HCT116 (cell line): ENCODE measurements around the gene GRIK1. TPM values are rescaled to one million over a fixed set of nuclear protein-coding genes. Genes with fewer than 3 reads are reported as not detected.

Experiments
- ATAC-seq: fragments of 200-7000 bp; cut with Tn5 transposase; 2 replicates; pipeline ENCODE4 v1.9.1; 2020; ENCODE audit warnings: mild to moderate bottlenecking, moderate library complexity
- BruUV-seq: library from RNA; stranded (reverse); fragments of 400-500 nt; replicated peaks from 2 replicates; lab custom pipeline; 2021; lab: Mats Ljungman, UMichigan
- CTCF ChIA-PET: fragments of 300-600 bp; sonication (Branson Sonifier 250); formaldehyde crosslinking; loops from one replicate; lab custom pipeline; 2021; ENCODE audit warnings: antibody characterized with exemption; lab: Charles Lee
- POLR2A ChIA-PET: fragments of 300-600, 350-600 bp; sonication (Branson Sonifier 250); formaldehyde crosslinking; loops from one replicate; lab custom pipeline; 2021; ENCODE audit warnings: antibody characterized with exemption; lab: Charles Lee
- RAD21 ChIA-PET, 2 experiments: fragments of 300-600 bp; sonication (Branson Sonifier 250); formaldehyde crosslinking; loops; one replicate each; lab custom pipeline; 2023; ENCODE audit warnings: low total read pairs in 2 of 2; ENCODE audit not compliant: uncharacterized antibody in 2 of 2, unreplicated experiment in 2 of 2, low non-redundant PET in 1 of 2; lab: Charles Lee
- DNase-seq: peaks from one replicate; pipeline ENCODE4 v3.0.0-alpha.2; 2010; ENCODE audit warnings: low read depth, low spot score
- H2AFZ ChIP-seq: fragments of 200-600 bp; shearing (Covaris generic), sonication (generic); 2 replicates; pipeline ENCODE4 v1.6.1; 2017; ENCODE audit warnings: low read depth, mixed run types, mixed read lengths, antibody characterized with exemption, low read length; ENCODE audit not compliant: poor library complexity, severe bottlenecking
- H3K27ac ChIP-seq: 2 replicates; pipeline ENCODE4 v1.5.1; 2012; ENCODE audit warnings: low read depth, low read length
- H3K27me3 ChIP-seq: fragments of 200-600 bp; sonication (generic); 2 replicates; pipeline ENCODE4 v1.6.1; 2016; ENCODE audit warnings: mixed run types, low read length, mixed read lengths; ENCODE audit not compliant: insufficient read depth
- H3K36me3 ChIP-seq, 2 experiments: fragments of 200-500 bp in 1 of 2; fragments of 200-600 bp in 1 of 2; sonication (Bioruptor generic) in 1 of 2; sonication (generic) in 1 of 2; 2 replicates each; pipeline versions ENCODE4 v1.5.1 to v1.6.1; 2014 to 2016; ENCODE audit warnings: low read length in 2 of 2, inconsistent platforms in 1 of 2, mixed read lengths in 1 of 2, mixed run types in 1 of 2; ENCODE audit not compliant: insufficient read depth in 2 of 2, control insufficient read depth in 1 of 2
- H3K4me1 ChIP-seq, 2 experiments: fragments of 200-600 bp in 1 of 2; sonication (generic) in 1 of 2; 2 replicates each; pipeline versions ENCODE4 v1.5.1 to v1.6.1; 2012 to 2017; ENCODE audit warnings: low read length in 2 of 2, inconsistent platforms in 1 of 2, mild to moderate bottlenecking in 1 of 2, mixed read lengths in 1 of 2, mixed run types in 1 of 2, moderate library complexity in 1 of 2; ENCODE audit not compliant: insufficient read depth in 2 of 2, control insufficient read depth in 1 of 2
- H3K4me2 ChIP-seq: fragments of 200-600 bp; sonication (generic); 2 replicates; pipeline ENCODE4 v1.6.1; 2017; ENCODE audit warnings: mixed run types, low read length, mixed read lengths
- H3K4me3 ChIP-seq, 2 experiments: fragments of 200-600 bp in 1 of 2; sonication (generic) in 1 of 2; replicated peaks in 1 of 2; 2 replicates each; pipeline ENCODE4 v1.5.1; 2011 to 2016; ENCODE audit warnings: low read length in 2 of 2, control low read depth in 1 of 2, low read depth in 1 of 2, mild to moderate bottlenecking in 1 of 2, mixed read lengths in 1 of 2, mixed run types in 1 of 2
- H3K79me2 ChIP-seq: fragments of 200-600 bp; sonication (generic); 2 replicates; pipeline ENCODE4 v1.6.1; 2017; ENCODE audit warnings: mild to moderate bottlenecking, mixed run types, low read length, moderate library complexity, mixed read lengths; ENCODE audit not compliant: insufficient read depth
- H3K9ac ChIP-seq: fragments of 200-600 bp; sonication (generic); 2 replicates; pipeline ENCODE4 v1.6.1; 2016; ENCODE audit warnings: low read length, mixed read lengths
- H3K9me2 ChIP-seq: fragments of 200-600 bp; sonication (generic), shearing (Covaris generic); 2 replicates; pipeline ENCODE4 v1.6.1; 2017; ENCODE audit warnings: mixed run types, mild to moderate bottlenecking, moderate library complexity; ENCODE audit not compliant: insufficient read depth
- H3K9me3 ChIP-seq, 2 experiments: fragments of 200-500 bp in 1 of 2; fragments of 200-600 bp in 1 of 2; sonication (Bioruptor generic) in 1 of 2; sonication (generic) in 1 of 2; 2 replicates each; pipeline ENCODE4 v1.6.1; 2014 to 2017; ENCODE audit warnings: low read length in 2 of 2, mixed read lengths in 2 of 2, inconsistent platforms in 1 of 2, low read depth in 1 of 2, mild to moderate bottlenecking in 1 of 2, mixed run types in 1 of 2, moderate library complexity in 1 of 2; ENCODE audit not compliant: control insufficient read depth in 1 of 2, insufficient read depth in 1 of 2
- H4K20me1 ChIP-seq: fragments of 200-600 bp; sonication (generic), shearing (Covaris generic); 2 replicates; pipeline ENCODE4 v1.6.1; 2017; ENCODE audit warnings: mixed run types, mild to moderate bottlenecking, moderate library complexity; ENCODE audit not compliant: insufficient read depth
- CBX3 ChIP-seq: IDR thresholded peaks from 2 replicates; pipeline ENCODE4 v1.6.1; 2012; ENCODE audit warnings: low read depth
- CEBPB ChIP-seq: IDR thresholded peaks from 2 replicates; pipeline ENCODE4 v1.6.1; 2012; ENCODE audit warnings: low read depth
- EGR1 ChIP-seq: IDR thresholded peaks from 2 replicates; pipeline ENCODE4 v1.6.1; 2012; ENCODE audit warnings: low read depth
- EZH2 ChIP-seq: fragments of 200-600 bp; sonication (generic); IDR thresholded peaks from 2 replicates; pipeline ENCODE4 v1.6.1; 2017; ENCODE audit warnings: antibody characterized with exemption, mixed run types
- FOSL1 ChIP-seq: IDR thresholded peaks from 2 replicates; pipeline ENCODE4 v1.6.1; 2012; ENCODE audit warnings: low read depth
- POLR2A ChIP-seq: IDR thresholded peaks from 2 replicates; pipeline ENCODE4 v1.7.0; 2011; ENCODE audit warnings: borderline replicate concordance; ENCODE audit not compliant: insufficient read depth, insufficient read length; ENCODE audit errors: extremely low read depth
- POLR2AphosphoS5 ChIP-seq: IDR thresholded peaks from 2 replicates; pipeline ENCODE4 v1.6.1; 2011; ENCODE audit warnings: mild to moderate bottlenecking, low read depth, low read length, moderate library complexity
- RAD21 ChIP-seq: IDR thresholded peaks from 2 replicates; pipeline ENCODE4 v1.6.1; 2012; ENCODE audit warnings: low read depth, mild to moderate bottlenecking
- SIN3A ChIP-seq: IDR thresholded peaks from 2 replicates; pipeline ENCODE4 v1.6.1; 2012; ENCODE audit warnings: low read depth
- SP1 ChIP-seq: IDR thresholded peaks from 2 replicates; pipeline ENCODE4 v1.6.1; 2012; ENCODE audit warnings: low read depth
- SRF ChIP-seq: IDR thresholded peaks from 2 replicates; pipeline ENCODE4 v1.6.1; 2012; ENCODE audit warnings: low read depth
- TCF7L2 ChIP-seq: IDR thresholded peaks from 2 replicates; pipeline ENCODE4 v1.7.0; 2011; ENCODE audit warnings: borderline replicate concordance, inconsistent platforms; ENCODE audit not compliant: insufficient read depth, insufficient read length; ENCODE audit errors: extremely low read depth
- YY1 ChIP-seq: IDR thresholded peaks from 2 replicates; pipeline ENCODE4 v1.6.1; 2011; ENCODE audit warnings: low read length, low read depth, moderate library complexity, mild to moderate bottlenecking; ENCODE audit not compliant: insufficient replicate concordance; ENCODE audit errors: extremely low read depth
- ZFX ChIP-seq: fragments of 450-650 bp; IDR thresholded peaks from 2 replicates; pipeline ENCODE4 v1.6.1; 2017
- ZNF274 ChIP-seq: fragments of 200-500 bp; sonication (Bioruptor generic); IDR thresholded peaks from 2 replicates; pipeline ENCODE4 v1.6.1; 2014; ENCODE audit warnings: mild to moderate bottlenecking, low read depth, low read length, inconsistent platforms
- intact Hi-C: fragments of 100-400 bp; cut with micrococcal nuclease; formaldehyde crosslinking; loops from 2 replicates; pipeline ENCODE4 v1.10.0; 2022
- total RNA-seq: library from RNA; stranded (reverse); gene quantifications from one replicate; pipeline ENCODE4 v1.2.1, GENCODE V29; 2021; ENCODE audit not compliant: unreplicated experiment
- TF ChIP-seq, protein P1 (sequence below), 3 experiments: fragments of 200-600 bp in 1 of 3; sonication (generic) in 1 of 3; IDR thresholded peaks in 2 of 3; conservative IDR thresholded peaks in 1 of 3; 2 replicates each; pipeline ENCODE4 v1.5.1; 2012 to 2017; ENCODE audit warnings: low read depth in 2 of 3, low read length in 2 of 3, antibody characterized with exemption in 1 of 3, borderline replicate concordance in 1 of 3, control low read depth in 1 of 3, mild to moderate bottlenecking in 1 of 3, mixed read lengths in 1 of 3, mixed run types in 1 of 3, moderate library complexity in 1 of 3; ENCODE audit not compliant: insufficient read depth in 1 of 3
- TF ChIP-seq, protein P2 (sequence below): IDR thresholded peaks from 2 replicates; pipeline ENCODE4 v1.6.1; 2012; ENCODE audit warnings: low read depth
- TF ChIP-seq, protein P3 (sequence below): IDR thresholded peaks from 2 replicates; pipeline ENCODE4 v1.6.1; 2012

The GRIK1 gene
- total RNA-seq, 1 experiment from 2014 or later, result not detected

DNA sequence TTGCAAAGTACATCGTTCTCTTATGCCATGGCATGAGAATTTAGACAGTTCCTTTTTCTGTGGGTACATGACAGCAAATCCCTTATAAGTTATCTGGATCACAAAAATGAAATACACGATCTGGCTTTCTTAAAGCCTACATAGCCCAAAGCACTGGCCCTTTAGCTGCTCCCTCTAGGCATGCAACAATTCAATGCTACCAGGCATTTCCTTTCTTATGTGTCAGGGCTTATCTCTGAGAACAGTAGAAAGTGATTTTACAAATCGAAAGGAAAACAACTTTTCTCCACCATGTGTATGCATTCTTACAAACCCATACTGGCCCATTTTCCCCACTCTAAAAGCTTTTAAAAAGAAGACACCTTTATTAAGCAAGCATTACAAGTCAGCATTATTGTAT is 139.7 kb downstream of the GRIK1 start:
- Histone ChIP-seq H2AFZ (no peak overlapping the region), H3K4me3 (no peak overlapping the region), H3K9me2 (no peaks in the 10 kb centered on the region), H3K79me2 (no peaks in the 10 kb centered on the region), H4K20me1 (no peaks in the 10 kb centered on the region), H3K9ac (no peak overlapping the region)
- intact Hi-C loops, result no loop called here
- TF ChIP-seq RAD21 (no peak), CEBPB (no peak)
- TF ChIP-seq, all 23 proteins: peak for 0
- H3K27ac ChIP-seq, result no peak overlapping the region
- DNase-seq (no peak), ATAC-seq (no peak)
- H3K9me3 ChIP-seq, result peaks cover 3 to 19% of the 10 kb centered on the region in 2 experiments; a peak in 2 of 4 replicates
- no peak overlapping the region for H3K4me2 ChIP-seq
- ChIA-PET POLR2A (no interaction called here), CTCF (no interaction called here), RAD21 (no interaction called here)
- no peaks in the 10 kb centered on the region for H3K4me1 ChIP-seq
- no peaks in the 10 kb centered on the region for H3K36me3 ChIP-seq
- no TSS peak for BruUV-seq
- no peaks in the 10 kb centered on the region for H3K27me3 ChIP-seq

DNA sequence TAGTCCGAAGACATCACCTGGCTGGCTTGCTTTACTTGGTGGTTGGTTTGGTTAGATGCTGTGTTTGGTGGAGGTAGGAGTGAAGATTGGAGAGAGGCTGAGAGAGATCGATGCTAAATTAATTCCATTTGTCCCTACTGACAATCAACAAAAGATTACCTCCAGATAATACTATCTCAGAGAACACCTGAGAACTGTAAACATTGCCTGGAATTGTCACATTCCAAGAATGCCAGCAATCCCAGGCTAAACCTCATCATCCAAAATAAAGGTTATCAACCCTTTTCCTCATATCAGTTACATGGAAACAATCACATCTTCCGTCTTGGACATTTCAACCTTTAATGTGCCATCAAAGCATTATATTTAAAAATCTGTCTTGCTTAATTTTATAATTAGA is 141.0 kb downstream of the GRIK1 start:
- no peaks in the 10 kb centered on the region for H3K4me1 ChIP-seq
- no peaks in the 10 kb centered on the region for H3K36me3 ChIP-seq
- ChIA-PET RAD21 (no interaction called here), CTCF (no interaction called here), POLR2A (no interaction called here)
- no peaks in the 10 kb centered on the region for H3K27me3 ChIP-seq
- H4K20me1 ChIP-seq, result no peaks in the 10 kb centered on the region
- no peak overlapping the region for H3K9ac ChIP-seq
- no peak overlapping the region for H3K4me2 ChIP-seq
- no TSS peak for BruUV-seq
- H3K9me2 ChIP-seq, result no peaks in the 10 kb centered on the region
- no peak for ATAC-seq
- H3K79me2 ChIP-seq, result no peaks in the 10 kb centered on the region
- H2AFZ ChIP-seq, result no peak overlapping the region
- peaks cover 3 to 17% of the 10 kb centered on the region in 2 experiments; a peak in 2 of 4 replicates for H3K9me3 ChIP-seq
- H3K27ac ChIP-seq, result no peak overlapping the region
- DNase-seq, result no peak
- no peak overlapping the region for H3K4me3 ChIP-seq
- intact Hi-C loops, result no loop called here
- TF ChIP-seq ZFX (no peak), EZH2 (no peak), ZNF274 (no peak), SRF (no peak), CBX3 (no peak), YY1 (no peak), POLR2AphosphoS5 (no peak), POLR2A (no peak), CEBPB (no peak), SP1 (no peak), SIN3A (no peak), TCF7L2 (no peak), EGR1 (no peak), FOSL1 (no peak)
- TF ChIP-seq, protein P1, sequence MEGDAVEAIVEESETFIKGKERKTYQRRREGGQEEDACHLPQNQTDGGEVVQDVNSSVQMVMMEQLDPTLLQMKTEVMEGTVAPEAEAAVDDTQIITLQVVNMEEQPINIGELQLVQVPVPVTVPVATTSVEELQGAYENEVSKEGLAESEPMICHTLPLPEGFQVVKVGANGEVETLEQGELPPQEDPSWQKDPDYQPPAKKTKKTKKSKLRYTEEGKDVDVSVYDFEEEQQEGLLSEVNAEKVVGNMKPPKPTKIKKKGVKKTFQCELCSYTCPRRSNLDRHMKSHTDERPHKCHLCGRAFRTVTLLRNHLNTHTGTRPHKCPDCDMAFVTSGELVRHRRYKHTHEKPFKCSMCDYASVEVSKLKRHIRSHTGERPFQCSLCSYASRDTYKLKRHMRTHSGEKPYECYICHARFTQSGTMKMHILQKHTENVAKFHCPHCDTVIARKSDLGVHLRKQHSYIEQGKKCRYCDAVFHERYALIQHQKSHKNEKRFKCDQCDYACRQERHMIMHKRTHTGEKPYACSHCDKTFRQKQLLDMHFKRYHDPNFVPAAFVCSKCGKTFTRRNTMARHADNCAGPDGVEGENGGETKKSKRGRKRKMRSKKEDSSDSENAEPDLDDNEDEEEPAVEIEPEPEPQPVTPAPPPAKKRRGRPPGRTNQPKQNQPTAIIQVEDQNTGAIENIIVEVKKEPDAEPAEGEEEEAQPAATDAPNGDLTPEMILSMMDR (IDR thresholded peaks at IDR 0.05 in 2 of 3, conservative IDR thresholded peaks at IDR 0.05 in 1 of 3; ENCODE audit: borderline replicate concordance in 1 of 3, insufficient read depth in 1 of 3, low read depth in 2 of 3, low read length in 2 of 3), result no peak
- TF ChIP-seq, protein P2, sequence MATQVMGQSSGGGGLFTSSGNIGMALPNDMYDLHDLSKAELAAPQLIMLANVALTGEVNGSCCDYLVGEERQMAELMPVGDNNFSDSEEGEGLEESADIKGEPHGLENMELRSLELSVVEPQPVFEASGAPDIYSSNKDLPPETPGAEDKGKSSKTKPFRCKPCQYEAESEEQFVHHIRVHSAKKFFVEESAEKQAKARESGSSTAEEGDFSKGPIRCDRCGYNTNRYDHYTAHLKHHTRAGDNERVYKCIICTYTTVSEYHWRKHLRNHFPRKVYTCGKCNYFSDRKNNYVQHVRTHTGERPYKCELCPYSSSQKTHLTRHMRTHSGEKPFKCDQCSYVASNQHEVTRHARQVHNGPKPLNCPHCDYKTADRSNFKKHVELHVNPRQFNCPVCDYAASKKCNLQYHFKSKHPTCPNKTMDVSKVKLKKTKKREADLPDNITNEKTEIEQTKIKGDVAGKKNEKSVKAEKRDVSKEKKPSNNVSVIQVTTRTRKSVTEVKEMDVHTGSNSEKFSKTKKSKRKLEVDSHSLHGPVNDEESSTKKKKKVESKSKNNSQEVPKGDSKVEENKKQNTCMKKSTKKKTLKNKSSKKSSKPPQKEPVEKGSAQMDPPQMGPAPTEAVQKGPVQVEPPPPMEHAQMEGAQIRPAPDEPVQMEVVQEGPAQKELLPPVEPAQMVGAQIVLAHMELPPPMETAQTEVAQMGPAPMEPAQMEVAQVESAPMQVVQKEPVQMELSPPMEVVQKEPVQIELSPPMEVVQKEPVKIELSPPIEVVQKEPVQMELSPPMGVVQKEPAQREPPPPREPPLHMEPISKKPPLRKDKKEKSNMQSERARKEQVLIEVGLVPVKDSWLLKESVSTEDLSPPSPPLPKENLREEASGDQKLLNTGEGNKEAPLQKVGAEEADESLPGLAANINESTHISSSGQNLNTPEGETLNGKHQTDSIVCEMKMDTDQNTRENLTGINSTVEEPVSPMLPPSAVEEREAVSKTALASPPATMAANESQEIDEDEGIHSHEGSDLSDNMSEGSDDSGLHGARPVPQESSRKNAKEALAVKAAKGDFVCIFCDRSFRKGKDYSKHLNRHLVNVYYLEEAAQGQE, result no peak
- TF ChIP-seq, protein P3, sequence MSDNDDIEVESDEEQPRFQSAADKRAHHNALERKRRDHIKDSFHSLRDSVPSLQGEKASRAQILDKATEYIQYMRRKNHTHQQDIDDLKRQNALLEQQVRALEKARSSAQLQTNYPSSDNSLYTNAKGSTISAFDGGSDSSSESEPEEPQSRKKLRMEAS, result no peak
